ENCODE data around the gene PARD3B. TPM values are rescaled to one million over a fixed set of nuclear protein-coding genes. Genes with fewer than 3 reads are reported as not detected.
"Not testable (repeated sequence)": the region's sequence is repeated elsewhere in the genome, so short reads cannot be mapped to it uniquely, and the experiment has no call there.

The PARD3B gene
- total and polyA plus RNA-seq, 2 of the 13 experiments (the other 11 are each of a cell fraction or from before 2014, with no cell fraction given): 0.71 to 2.3 TPM

DNA sequence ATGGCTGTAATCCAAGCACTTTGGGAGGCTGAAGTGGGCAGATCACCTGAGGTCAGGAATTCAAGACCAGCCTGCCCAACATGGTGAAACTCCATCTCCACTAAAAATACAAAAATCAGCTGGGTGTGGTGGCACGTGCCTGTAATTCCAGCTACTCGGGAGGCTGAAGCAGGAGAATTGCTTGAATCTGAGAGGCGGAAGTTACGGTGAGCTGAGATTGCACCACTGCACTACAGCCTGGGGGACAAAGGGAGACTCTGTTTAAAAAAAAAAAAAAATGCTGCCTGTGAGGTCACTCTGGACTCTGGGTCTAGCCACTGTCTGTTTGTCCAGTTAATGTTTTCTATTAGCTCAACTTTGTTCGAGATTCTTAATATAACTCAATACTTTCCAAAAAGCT, 673.5 kb downstream of the PARD3B start (continued):
- TF ChIP-seq, protein P1, sequence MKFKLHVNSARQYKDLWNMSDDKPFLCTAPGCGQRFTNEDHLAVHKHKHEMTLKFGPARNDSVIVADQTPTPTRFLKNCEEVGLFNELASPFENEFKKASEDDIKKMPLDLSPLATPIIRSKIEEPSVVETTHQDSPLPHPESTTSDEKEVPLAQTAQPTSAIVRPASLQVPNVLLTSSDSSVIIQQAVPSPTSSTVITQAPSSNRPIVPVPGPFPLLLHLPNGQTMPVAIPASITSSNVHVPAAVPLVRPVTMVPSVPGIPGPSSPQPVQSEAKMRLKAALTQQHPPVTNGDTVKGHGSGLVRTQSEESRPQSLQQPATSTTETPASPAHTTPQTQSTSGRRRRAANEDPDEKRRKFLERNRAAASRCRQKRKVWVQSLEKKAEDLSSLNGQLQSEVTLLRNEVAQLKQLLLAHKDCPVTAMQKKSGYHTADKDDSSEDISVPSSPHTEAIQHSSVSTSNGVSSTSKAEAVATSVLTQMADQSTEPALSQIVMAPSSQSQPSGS (CRISPR knock-in tag; IDR thresholded peaks at IDR 0.05): peak; percentile 68; the same call in 1 of the 2 replicates
- TF ChIP-seq ZNF460 (CRISPR knock-in tag; IDR thresholded peaks at IDR 0.05; ENCODE audit: borderline replicate concordance) (peak; percentile 99), HOXA3 (CRISPR knock-in tag; IDR thresholded peaks at IDR 0.05) (peak; percentile 36; the same call in 1 of the 2 replicates), GABPA (CRISPR knock-in tag; IDR thresholded peaks at IDR 0.05; ENCODE audit: low read depth) (peak; percentile 55; the same call in 1 of the 2 replicates), RXRB (CRISPR knock-in tag; IDR thresholded peaks at IDR 0.05; ENCODE audit: borderline replicate concordance) (peak; percentile 42; the same call in 1 of the 2 replicates), HNF4A (CRISPR knock-in tag; IDR thresholded peaks at IDR 0.05) (peak; percentile 63), EHMT2 (IDR thresholded peaks at IDR 0.05; ENCODE audit: borderline replicate concordance, low read depth, low read length) (0 out of 2 replicates have a peak, but pooled peaks have one; percentile 38), SIX4 (CRISPR knock-in tag; IDR thresholded peaks at IDR 0.05) (0 out of 2 replicates have a peak, but pooled peaks have one; percentile 37), CREM (IDR thresholded peaks at IDR 0.05) (peak; percentile 63), ZNF792 (CRISPR knock-in tag; IDR thresholded peaks at IDR 0.05) (0 out of 2 replicates have a peak, but pooled peaks have one; percentile 40), ZNF670 (CRISPR knock-in tag; IDR thresholded peaks at IDR 0.05; ENCODE audit: borderline replicate concordance) (0 out of 2 replicates have a peak, but pooled peaks have one; percentile 22), ZMYM3 (CRISPR knock-in tag; IDR thresholded peaks at IDR 0.05) (peak; percentile 88)
- TF ChIP-seq, protein P2, sequence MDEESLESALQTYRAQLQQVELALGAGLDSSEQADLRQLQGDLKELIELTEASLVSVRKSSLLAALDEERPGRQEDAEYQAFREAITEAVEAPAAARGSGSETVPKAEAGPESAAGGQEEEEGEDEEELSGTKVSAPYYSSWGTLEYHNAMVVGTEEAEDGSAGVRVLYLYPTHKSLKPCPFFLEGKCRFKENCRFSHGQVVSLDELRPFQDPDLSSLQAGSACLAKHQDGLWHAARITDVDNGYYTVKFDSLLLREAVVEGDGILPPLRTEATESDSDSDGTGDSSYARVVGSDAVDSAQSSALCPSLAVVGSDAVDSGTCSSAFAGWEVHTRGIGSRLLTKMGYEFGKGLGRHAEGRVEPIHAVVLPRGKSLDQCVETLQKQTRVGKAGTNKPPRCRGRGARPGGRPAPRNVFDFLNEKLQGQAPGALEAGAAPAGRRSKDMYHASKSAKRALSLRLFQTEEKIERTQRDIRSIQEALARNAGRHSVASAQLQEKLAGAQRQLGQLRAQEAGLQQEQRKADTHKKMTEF (CRISPR knock-in tag; IDR thresholded peaks at IDR 0.05): peak; percentile 65
- TF ChIP-seq, protein P3, sequence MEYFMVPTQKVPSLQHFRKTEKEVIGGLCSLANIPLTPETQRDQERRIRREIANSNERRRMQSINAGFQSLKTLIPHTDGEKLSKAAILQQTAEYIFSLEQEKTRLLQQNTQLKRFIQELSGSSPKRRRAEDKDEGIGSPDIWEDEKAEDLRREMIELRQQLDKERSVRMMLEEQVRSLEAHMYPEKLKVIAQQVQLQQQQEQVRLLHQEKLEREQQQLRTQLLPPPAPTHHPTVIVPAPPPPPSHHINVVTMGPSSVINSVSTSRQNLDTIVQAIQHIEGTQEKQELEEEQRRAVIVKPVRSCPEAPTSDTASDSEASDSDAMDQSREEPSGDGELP (IDR thresholded peaks at IDR 0.05; ENCODE audit: borderline replicate concordance, low read depth): peak; percentile 81
- TF ChIP-seq GABPA (IDR thresholded peaks at IDR 0.05; ENCODE audit: low read depth, low read length); CREM (CRISPR knock-in tag; IDR thresholded peaks at IDR 0.05): not testable (repeated sequence)
- TF ChIP-seq, protein P4, sequence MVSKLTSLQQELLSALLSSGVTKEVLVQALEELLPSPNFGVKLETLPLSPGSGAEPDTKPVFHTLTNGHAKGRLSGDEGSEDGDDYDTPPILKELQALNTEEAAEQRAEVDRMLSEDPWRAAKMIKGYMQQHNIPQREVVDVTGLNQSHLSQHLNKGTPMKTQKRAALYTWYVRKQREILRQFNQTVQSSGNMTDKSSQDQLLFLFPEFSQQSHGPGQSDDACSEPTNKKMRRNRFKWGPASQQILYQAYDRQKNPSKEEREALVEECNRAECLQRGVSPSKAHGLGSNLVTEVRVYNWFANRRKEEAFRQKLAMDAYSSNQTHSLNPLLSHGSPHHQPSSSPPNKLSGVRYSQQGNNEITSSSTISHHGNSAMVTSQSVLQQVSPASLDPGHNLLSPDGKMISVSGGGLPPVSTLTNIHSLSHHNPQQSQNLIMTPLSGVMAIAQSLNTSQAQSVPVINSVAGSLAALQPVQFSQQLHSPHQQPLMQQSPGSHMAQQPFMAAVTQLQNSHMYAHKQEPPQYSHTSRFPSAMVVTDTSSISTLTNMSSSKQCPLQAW (CRISPR knock-in tag; IDR thresholded peaks at IDR 0.05): peak; percentile 54; the same call in 1 of the 2 replicates
- TF ChIP-seq, protein P5, sequence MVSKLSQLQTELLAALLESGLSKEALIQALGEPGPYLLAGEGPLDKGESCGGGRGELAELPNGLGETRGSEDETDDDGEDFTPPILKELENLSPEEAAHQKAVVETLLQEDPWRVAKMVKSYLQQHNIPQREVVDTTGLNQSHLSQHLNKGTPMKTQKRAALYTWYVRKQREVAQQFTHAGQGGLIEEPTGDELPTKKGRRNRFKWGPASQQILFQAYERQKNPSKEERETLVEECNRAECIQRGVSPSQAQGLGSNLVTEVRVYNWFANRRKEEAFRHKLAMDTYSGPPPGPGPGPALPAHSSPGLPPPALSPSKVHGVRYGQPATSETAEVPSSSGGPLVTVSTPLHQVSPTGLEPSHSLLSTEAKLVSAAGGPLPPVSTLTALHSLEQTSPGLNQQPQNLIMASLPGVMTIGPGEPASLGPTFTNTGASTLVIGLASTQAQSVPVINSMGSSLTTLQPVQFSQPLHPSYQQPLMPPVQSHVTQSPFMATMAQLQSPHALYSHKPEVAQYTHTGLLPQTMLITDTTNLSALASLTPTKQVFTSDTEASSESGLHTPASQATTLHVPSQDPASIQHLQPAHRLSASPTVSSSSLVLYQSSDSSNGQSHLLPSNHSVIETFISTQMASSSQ (IDR thresholded peaks at IDR 0.05; ENCODE audit: low read depth): not testable (repeated sequence)
- TF ChIP-seq, protein P5 (CRISPR knock-in tag; IDR thresholded peaks at IDR 0.05; ENCODE audit: borderline replicate concordance): peak; percentile 39; the same call in 1 of the 2 replicates
- TF ChIP-seq, protein P6, sequence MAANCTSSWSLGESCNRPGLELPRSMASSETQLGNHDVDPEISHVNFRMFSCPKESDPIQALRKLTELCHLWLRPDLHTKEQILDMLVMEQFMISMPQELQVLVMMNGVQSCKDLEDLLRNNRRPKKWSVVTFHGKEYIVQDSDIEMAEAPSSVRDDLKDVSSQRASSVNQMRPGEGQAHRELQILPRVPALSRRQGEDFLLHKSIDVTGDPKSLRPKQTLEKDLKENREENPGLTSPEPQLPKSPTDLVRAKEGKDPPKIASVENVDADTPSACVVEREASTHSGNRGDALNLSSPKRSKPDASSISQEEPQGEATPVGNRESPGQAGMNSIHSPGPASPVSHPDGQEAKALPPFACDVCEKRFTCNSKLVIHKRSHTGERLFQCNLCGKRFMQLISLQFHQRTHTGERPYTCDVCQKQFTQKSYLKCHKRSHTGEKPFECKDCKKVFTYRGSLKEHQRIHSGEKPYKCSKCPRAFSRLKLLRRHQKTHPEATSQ (CRISPR knock-in tag; IDR thresholded peaks at IDR 0.05; ENCODE audit: borderline replicate concordance): peak; percentile 48; the same call in 1 of the 2 replicates

Data from HepG2 (cell line).